HL-60/S4 treated with retinoic acid at 250 ng/mL for 4 days and 3 days (cell line): ENCODE results near the gene ABCA5.
"Not testable (repeated sequence)": the region's sequence is repeated elsewhere in the genome, so short reads cannot be mapped to it uniquely, and the experiment has no call there.

Experiments
- in situ Hi-C: fragments of 300-500 bp; cut with MboI; formaldehyde crosslinking; loops from 2 replicates; pipeline ENCODE4 v1.7.0; 2022; ENCODE audit warnings: low sequenced_read_pairs

The ABCA5 gene

GRCh38 chr17:69333561-69333960, 6.6 kb upstream of the ABCA5 start:
- in situ Hi-C loops = no loop called here

- in situ Hi-C loops = no loop called here
Observed at GRCh38 chr17:69331756-69332155, 4.8 kb upstream of the ABCA5 start.

- in situ Hi-C loops = no loop called here
Observed at GRCh38 chr17:69326377-69327059, 415 bp downstream of the ABCA5 start.

GRCh38 chr17:69325518-69326376, 1.2 kb downstream of the ABCA5 start:
- in situ Hi-C loops = no loop called here

- in situ Hi-C loops = no loop called here
Observed at GRCh38 chr17:69323806-69324205, 3.1 kb downstream of the ABCA5 start.

GRCh38 chr17:69320908-69321238, 6.1 kb downstream of the ABCA5 start:
- in situ Hi-C loops = no loop called here

- in situ Hi-C loops = no loop called here
Observed at GRCh38 chr17:69320210-69320907, 6.6 kb downstream of the ABCA5 start.

- in situ Hi-C loops = no loop called here
Observed at GRCh38 chr17:69317625-69318024, 9.3 kb downstream of the ABCA5 start.

GRCh38 chr17:69314246-69315065, 12.5 kb downstream of the ABCA5 start:
- in situ Hi-C loops = no loop called here

GRCh38 chr17:69305177-69305576, 21.8 kb downstream of the ABCA5 start:
- in situ Hi-C loops = no loop called here

GRCh38 chr17:69302682-69303081, 24.3 kb downstream of the ABCA5 start:
- in situ Hi-C loops = no loop called here

GRCh38 chr17:69300222-69300621, 26.7 kb downstream of the ABCA5 start:
- in situ Hi-C loops = no loop called here

GRCh38 chr17:69298120-69298722, 28.7 kb downstream of the ABCA5 start:
- in situ Hi-C loops = not testable (repeated sequence)

- in situ Hi-C loops = no loop called here
Observed at GRCh38 chr17:69287168-69287567, 39.8 kb downstream of the ABCA5 start.

- in situ Hi-C loops = no loop called here
Observed at GRCh38 chr17:69286257-69286656, 40.7 kb downstream of the ABCA5 start.

- in situ Hi-C loops = no loop called here
Observed at GRCh38 chr17:69284646-69285045, 42.3 kb downstream of the ABCA5 start.

GRCh38 chr17:69282002-69282401, 44.9 kb downstream of the ABCA5 start:
- in situ Hi-C loops = no loop called here

- in situ Hi-C loops = not testable (repeated sequence)
Observed at GRCh38 chr17:69276279-69276678, 50.7 kb downstream of the ABCA5 start.

GRCh38 chr17:69275751-69276150, 51.2 kb downstream of the ABCA5 start:
- in situ Hi-C loops = no loop called here

GRCh38 chr17:69271023-69271422, 55.9 kb downstream of the ABCA5 start:
- in situ Hi-C loops = no loop called here
